PC-9 (cell line): ENCODE measurements around the gene PRPF4.

Experiments
- CTCF ChIP-seq: fragments of 200-600 bp; sonication (generic); conservative IDR thresholded peaks from 2 replicates; pipeline ENCODE4 v1.6.1; 2017; ENCODE audit warnings: mixed run types, antibody characterized with exemption, mild to moderate bottlenecking, moderate library complexity
- EZH2 ChIP-seq: fragments of 200-600 bp; sonication (generic); IDR thresholded peaks from 2 replicates; pipeline ENCODE4 v1.8.0; 2017; ENCODE audit warnings: antibody characterized with exemption, low read depth

GRCh38 chr9:113228130-113228665, 47.3 kb upstream of the PRPF4 start:
- TF ChIP-seq CTCF: no peak
- TF ChIP-seq EZH2: no peak
